GM13977 (cell line): Measurements from ENCODE around the gene FRMD4B.

Experiments used
- DNase-seq: peaks from one replicate; pipeline ENCODE4 v3.0.0; 2012; ENCODE audit warnings: low spot score
- CTCF ChIP-seq: IDR thresholded peaks from 2 replicates; pipeline ENCODE4 v1.5.1; 2012; ENCODE audit warnings: mild to moderate bottlenecking, control low read depth; ENCODE audit not compliant: insufficient read depth; ENCODE audit errors: extremely low read depth, missing control alignments
- in situ Hi-C: fragments of 300-500 bp; cut with MboI; formaldehyde crosslinking; loops from one replicate; pipeline ENCODE4 v1.12.0; 2022; ENCODE audit warnings: low sequenced_read_pairs, low pct_unique_long_range_greater_than_20kb, mixed read lengths, inconsistent platforms; ENCODE audit not compliant: unreplicated experiment

FRMD4B gene

DNA sequence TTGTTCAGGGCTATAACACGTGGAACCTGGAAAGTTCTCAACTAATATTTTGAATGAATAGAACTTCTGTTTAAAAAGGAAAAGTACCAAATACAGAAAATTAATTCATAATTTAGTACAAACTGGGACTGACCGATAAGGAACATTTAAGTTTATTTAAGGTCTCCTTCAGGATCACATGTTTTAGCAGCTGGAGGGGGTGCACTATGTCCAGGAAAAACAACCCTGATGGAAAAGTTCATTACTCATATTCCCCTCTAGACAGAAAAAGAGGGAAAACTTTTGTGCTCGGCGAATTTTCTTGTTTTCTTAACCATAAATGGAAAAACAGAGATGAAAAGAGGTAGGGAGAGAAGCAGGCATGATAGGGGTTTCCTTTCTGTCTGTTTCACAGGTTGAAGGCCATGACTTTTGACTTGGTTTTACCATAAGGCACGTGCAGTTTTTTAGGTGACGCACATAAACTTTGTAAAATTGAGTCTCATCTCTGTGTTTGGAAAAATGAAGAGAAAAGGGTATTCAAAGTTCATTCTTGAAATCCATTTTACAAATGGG is 26.5 kb downstream of the FRMD4B start:
- in situ Hi-C loops: no loop called here
- no peak for DNase-seq
- TF ChIP-seq CTCF: no peak

DNA sequence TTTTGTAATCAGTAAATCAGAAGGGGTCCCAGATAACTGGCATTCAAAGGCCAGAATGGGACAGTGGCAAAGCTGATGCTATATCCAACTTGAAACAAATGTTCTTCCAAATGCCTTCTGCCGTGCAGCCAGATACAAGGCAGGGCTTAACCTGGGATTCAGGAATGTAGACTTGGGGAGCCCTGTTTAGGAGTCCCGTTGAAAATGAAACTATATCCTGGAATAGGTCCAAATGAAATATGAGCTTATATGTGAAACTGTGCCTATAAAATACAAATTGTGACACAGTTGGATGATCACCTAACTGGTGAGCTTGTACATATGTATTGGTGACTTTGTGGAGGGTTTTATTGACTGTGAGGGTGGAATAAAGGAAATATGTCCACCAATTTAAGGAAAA is 28.7 kb downstream of the FRMD4B start:
- DNase-seq: no peak
- in situ Hi-C loops: no loop called here
- TF ChIP-seq CTCF: no peak

DNA sequence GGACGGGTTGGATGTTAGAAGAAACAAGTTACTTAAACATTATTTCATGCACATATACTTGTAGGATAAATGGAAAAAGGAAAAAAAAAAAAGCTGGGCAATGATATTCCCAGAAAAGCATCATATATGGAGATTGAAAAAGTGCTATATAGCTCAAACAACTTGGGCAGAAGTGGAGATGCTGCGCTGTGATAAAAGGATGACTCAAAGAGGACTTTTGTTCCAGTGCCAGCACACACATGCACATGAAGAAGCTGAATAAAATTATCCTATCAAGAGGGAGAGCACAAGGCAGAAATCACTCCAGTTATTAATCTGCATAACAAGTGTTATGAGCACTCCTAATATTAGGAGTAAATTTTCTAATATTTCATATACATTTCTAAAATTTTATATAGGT is 30.9 kb downstream of the FRMD4B start:
- no peak for DNase-seq
- TF ChIP-seq CTCF: no peak
- in situ Hi-C loops: no loop called here

DNA sequence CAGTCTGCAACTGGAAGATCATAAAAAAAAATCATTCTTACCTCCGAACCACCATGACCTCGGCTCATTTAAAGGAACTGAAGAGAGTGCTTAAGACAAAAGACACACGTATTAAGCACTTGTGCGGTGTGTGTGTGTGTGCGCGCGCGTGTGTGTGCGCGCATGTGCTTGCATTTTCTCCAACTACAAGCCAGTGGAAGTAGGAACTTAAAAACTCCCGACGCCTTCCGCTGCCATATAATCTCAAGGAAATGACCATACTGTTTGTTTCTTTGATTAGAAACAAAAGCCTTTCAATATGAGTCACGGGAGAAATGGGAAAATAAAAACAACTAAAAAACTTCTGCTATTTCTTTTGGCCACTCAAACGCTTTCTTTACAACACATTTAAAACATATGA is 32.4 kb downstream of the FRMD4B start:
- DNase-seq: no peak
- no peak for TF ChIP-seq CTCF
- in situ Hi-C loops: no loop called here

- no peak for TF ChIP-seq CTCF
- in situ Hi-C loops: no loop called here
- DNase-seq: no peak
These were observed 32.8 kb downstream of the FRMD4B start for GRCh38 chr3:69353088-69353478.

GRCh38 chr3:69352305-69353087 is 33.4 kb downstream of the FRMD4B start:
- no peak for TF ChIP-seq CTCF
- no peak for DNase-seq
- in situ Hi-C loops: no loop called here

DNA sequence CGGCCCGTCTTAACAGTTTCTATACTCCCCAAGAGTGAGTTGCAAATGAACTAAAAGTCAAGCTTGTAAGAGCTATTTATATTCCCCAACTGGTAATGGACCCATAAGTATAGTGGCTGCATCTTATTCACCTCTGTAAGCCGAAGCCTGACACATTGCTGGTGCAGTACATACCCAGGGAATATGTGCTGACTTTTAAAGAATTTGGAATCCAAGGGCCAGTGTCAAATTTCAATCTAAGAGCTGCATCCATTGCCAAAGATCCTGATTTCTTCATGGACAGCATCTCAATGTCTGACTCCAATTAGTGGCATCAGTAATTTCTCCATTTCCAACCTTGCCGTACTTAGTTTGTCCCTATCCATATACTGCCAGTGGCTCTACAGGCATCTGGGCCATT is 42.0 kb downstream of the FRMD4B start:
- in situ Hi-C loops: no loop called here
- no peak for TF ChIP-seq CTCF
- DNase-seq: no peak
